Loucy (cell line): Measurements from ENCODE around the gene ARRDC2.

Experiments used
- EZH2phosphoT487 ChIP-seq: fragments of 200-600 bp; IDR thresholded peaks from 2 replicates; pipeline ENCODE4 v1.6.1; 2018; ENCODE audit warnings: antibody characterized with exemption, mild to moderate bottlenecking, moderate library complexity, borderline replicate concordance
- TF ChIP-seq, protein P1 (sequence below): fragments of 200-600 bp; sonication (generic); conservative IDR thresholded peaks from 2 replicates; pipeline ENCODE4 v1.5.1; 2014; ENCODE audit warnings: mild to moderate bottlenecking, antibody characterized with exemption, low read length

DNA sequence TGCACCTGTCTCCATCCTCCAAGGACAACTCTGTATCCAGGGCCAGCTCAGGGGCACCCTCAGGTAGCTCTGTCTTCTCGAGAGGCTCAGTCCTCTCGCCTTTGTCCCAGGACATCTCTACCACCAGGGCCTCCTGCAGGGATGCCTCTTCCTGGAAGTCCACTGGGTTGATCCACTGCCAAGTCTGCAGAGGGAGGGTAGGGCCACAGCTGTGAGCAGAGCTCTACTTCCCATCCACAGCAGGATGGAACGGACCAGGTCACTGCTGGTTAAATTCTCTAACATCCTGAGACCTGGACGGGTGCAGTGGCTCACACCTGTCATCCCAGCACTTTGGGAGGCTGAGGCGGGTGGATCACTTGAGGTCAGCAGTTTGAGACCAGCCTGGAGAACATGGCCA, 51.9 kb downstream of the ARRDC2 start:
- TF ChIP-seq, protein P1, sequence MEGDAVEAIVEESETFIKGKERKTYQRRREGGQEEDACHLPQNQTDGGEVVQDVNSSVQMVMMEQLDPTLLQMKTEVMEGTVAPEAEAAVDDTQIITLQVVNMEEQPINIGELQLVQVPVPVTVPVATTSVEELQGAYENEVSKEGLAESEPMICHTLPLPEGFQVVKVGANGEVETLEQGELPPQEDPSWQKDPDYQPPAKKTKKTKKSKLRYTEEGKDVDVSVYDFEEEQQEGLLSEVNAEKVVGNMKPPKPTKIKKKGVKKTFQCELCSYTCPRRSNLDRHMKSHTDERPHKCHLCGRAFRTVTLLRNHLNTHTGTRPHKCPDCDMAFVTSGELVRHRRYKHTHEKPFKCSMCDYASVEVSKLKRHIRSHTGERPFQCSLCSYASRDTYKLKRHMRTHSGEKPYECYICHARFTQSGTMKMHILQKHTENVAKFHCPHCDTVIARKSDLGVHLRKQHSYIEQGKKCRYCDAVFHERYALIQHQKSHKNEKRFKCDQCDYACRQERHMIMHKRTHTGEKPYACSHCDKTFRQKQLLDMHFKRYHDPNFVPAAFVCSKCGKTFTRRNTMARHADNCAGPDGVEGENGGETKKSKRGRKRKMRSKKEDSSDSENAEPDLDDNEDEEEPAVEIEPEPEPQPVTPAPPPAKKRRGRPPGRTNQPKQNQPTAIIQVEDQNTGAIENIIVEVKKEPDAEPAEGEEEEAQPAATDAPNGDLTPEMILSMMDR = no peak
- no peak for TF ChIP-seq EZH2phosphoT487
